Keratinocyte (primary cell): Measurements from ENCODE around the gene IL1RAPL2. TPM values are rescaled to one million over a fixed set of nuclear protein-coding genes. Genes with fewer than 3 reads are reported as not detected.

Experiments
- DNase-seq: peaks from one replicate; pipeline ENCODE4 v3.0.0-alpha.2; 2011; ENCODE audit warnings: low read depth, missing footprints, low spot score
- FAIRE-seq: peaks from 2 replicates; lab custom pipeline; 2011; peaks lifted over from hg19 to GRCh38; lab: Jason Lieb, UNC
- H2AFZ ChIP-seq: 2 replicates; pipeline ENCODE4 v1.6.0; 2012; ENCODE audit warnings: low read length, control low read depth, inconsistent platforms; ENCODE audit not compliant: control insufficient read depth
- H3K27ac ChIP-seq: 2 replicates; pipeline ENCODE4 v1.5.1; 2011; ENCODE audit warnings: low read length; ENCODE audit not compliant: control insufficient read depth, insufficient read depth
- H3K27me3 ChIP-seq: 3 replicates; pipeline ENCODE4 v1.6.0; 2011; ENCODE audit warnings: low read length; ENCODE audit not compliant: control insufficient read depth, insufficient read depth; ENCODE audit errors: extremely low read depth
- H3K36me3 ChIP-seq, 2 experiments: 2 replicates in 1 of 2; 3 replicates in 1 of 2; pipeline ENCODE4 v1.5.1; 2011; ENCODE audit warnings: low read length in 2 of 2, mild to moderate bottlenecking in 1 of 2; ENCODE audit not compliant: control insufficient read depth in 2 of 2, insufficient read depth in 2 of 2; ENCODE audit errors: extremely low read depth in 1 of 2
- H3K4me1 ChIP-seq: 3 replicates; pipeline ENCODE4 v1.5.1; 2011; ENCODE audit warnings: low read length; ENCODE audit not compliant: control insufficient read depth, insufficient read depth; ENCODE audit errors: extremely low read depth
- H3K4me2 ChIP-seq: 3 replicates; pipeline ENCODE4 v1.6.0; 2011; ENCODE audit warnings: low read depth, low read length; ENCODE audit not compliant: control insufficient read depth, insufficient read depth; ENCODE audit errors: extremely low read depth
- H3K4me3 ChIP-seq, 3 experiments: fragments of 200-600 bp in 1 of 3; sonication (generic) in 1 of 3; 2 replicates in 2 of 3; 3 replicates in 1 of 3; pipeline ENCODE4 v1.5.1; 2011 to 2016; ENCODE audit warnings: low read length in 3 of 3, mild to moderate bottlenecking in 3 of 3, control low read depth in 2 of 3, inconsistent platforms in 1 of 3, low read depth in 1 of 3, mixed read lengths in 1 of 3, mixed run types in 1 of 3, moderate library complexity in 1 of 3; ENCODE audit not compliant: control insufficient read depth in 2 of 3, insufficient read depth in 2 of 3; ENCODE audit errors: extremely low read depth in 1 of 3
- H3K79me2 ChIP-seq: 2 replicates; pipeline ENCODE4 v1.6.0; 2012; ENCODE audit warnings: low read length; ENCODE audit not compliant: control insufficient read depth, insufficient read depth
- H3K9ac ChIP-seq: 3 replicates; pipeline ENCODE4 v1.6.0; 2011; ENCODE audit warnings: low read length; ENCODE audit not compliant: control insufficient read depth, insufficient read depth; ENCODE audit errors: extremely low read depth
- H3K9me1 ChIP-seq: 3 replicates; pipeline ENCODE4 v1.6.0; 2011; ENCODE audit warnings: low read length; ENCODE audit not compliant: control insufficient read depth, insufficient read depth; ENCODE audit errors: extremely low read depth
- H3K9me3 ChIP-seq: 2 replicates; pipeline ENCODE4 v1.5.1; 2012; ENCODE audit warnings: low read depth, low read length; ENCODE audit not compliant: control insufficient read depth
- H4K20me1 ChIP-seq: 3 replicates; pipeline ENCODE4 v1.6.0; 2011; ENCODE audit warnings: low read length; ENCODE audit not compliant: control insufficient read depth, insufficient read depth; ENCODE audit errors: extremely low read depth
- CTCF ChIP-seq, 3 experiments: IDR thresholded peaks in 1 of 3; conservative IDR thresholded peaks in 1 of 3; optimal IDR thresholded peaks in 1 of 3; 2 replicates in 2 of 3; 3 replicates in 1 of 3; pipeline versions ENCODE3 to v1.5.1; 2011; ENCODE audit warnings: low read length in 3 of 3, mild to moderate bottlenecking in 3 of 3, moderate library complexity in 2 of 3, control low read depth in 1 of 3, inconsistent platforms in 1 of 3; ENCODE audit not compliant: insufficient read depth in 2 of 3; ENCODE audit errors: extremely low read depth in 1 of 3
- EZH2 ChIP-seq: IDR thresholded peaks from one replicate; pipeline ENCODE4 v1.6.1; 2012; ENCODE audit warnings: inconsistent platforms, mild to moderate bottlenecking, low read length, moderate library complexity
- dilution Hi-C: fragments of 300-500 bp; cut with MboI; formaldehyde crosslinking; loops from one replicate; pipeline ENCODE4 v1.7.0; 2020; ENCODE audit warnings: low sequenced_read_pairs; ENCODE audit not compliant: extremely low pct_ligation_motif_present
- polyA plus RNA-seq, 5 experiments: library from polyadenylated mRNA; depleted of rRNA in 3 of 5; stranded (reverse) in 3 of 5; stranded (forward) in 1 of 5; unstranded in 1 of 5; fragments of >200 nt; gene quantifications; 1 replicate in 1 of 5; 2 replicates in 3 of 5; 3 replicates in 1 of 5; pipeline versions ENCODE4 v1.2.1 to v1.2.3, GENCODE V29; 2011 to 2012; ENCODE audit warnings: missing spikeins in 2 of 5, low read depth in 1 of 5, low replicate concordance in 1 of 5

The IL1RAPL2 gene
- polyA plus RNA-seq, 1 donor (not counting 4 experiments of a cell fraction or from before 2014, with no cell fraction given) = 0.24 TPM

- dilution Hi-C loops = no loop called here
- FAIRE-seq = no peak
These were observed 387.3 kb downstream of the IL1RAPL2 start for GRCh38 chrX:104953251-104953650.

GRCh38 chrX:104961926-104962325 is 395.9 kb downstream of the IL1RAPL2 start:
- H2AFZ ChIP-seq = no peak overlapping the region
- dilution Hi-C loops = no loop called here
- no peaks in the 10 kb centered on the region for H3K4me1 ChIP-seq
- no peaks in the 10 kb centered on the region for H3K9me1 ChIP-seq
- H3K36me3 ChIP-seq = no peaks in the 10 kb centered on the region
- no peaks in the 10 kb centered on the region for H4K20me1 ChIP-seq
- no peak overlapping the region for H3K4me2 ChIP-seq
- H3K27ac ChIP-seq = no peak overlapping the region
- FAIRE-seq = no peak
- H3K9me3 ChIP-seq = no peaks in the 10 kb centered on the region
- no peak overlapping the region for H3K9ac ChIP-seq
- no peak for DNase-seq
- TF ChIP-seq CTCF (optimal IDR thresholded peaks at IDR 0.05 in 1 of 3, IDR thresholded peaks at IDR 0.05 in 1 of 3, conservative IDR thresholded peaks at IDR 0.05 in 1 of 3; ENCODE audit: extremely low read depth in 1 of 3, insufficient read depth in 2 of 3, low read length in 3 of 3) (no peak), EZH2 (no peak)
- no peaks in the 10 kb centered on the region for H3K79me2 ChIP-seq
- H3K27me3 ChIP-seq = no peaks in the 10 kb centered on the region
- no peak overlapping the region for H3K4me3 ChIP-seq

More at GRCh38 chrX:104953251-104953650, 387.3 kb downstream of the IL1RAPL2 start:
- Histone ChIP-seq H3K27ac (no peak overlapping the region), H3K4me1 (no peaks in the 10 kb centered on the region), H3K27me3 (no peaks in the 10 kb centered on the region), H3K9me3 (no peaks in the 10 kb centered on the region), H3K9me1 (no peaks in the 10 kb centered on the region), H3K36me3 (no peaks in the 10 kb centered on the region), H3K4me2 (no peak overlapping the region), H3K79me2 (no peaks in the 10 kb centered on the region), H3K9ac (no peak overlapping the region), H3K4me3 (no peak overlapping the region), H2AFZ (no peak overlapping the region), H4K20me1 (no peaks in the 10 kb centered on the region)
- DNase-seq = no peak
- TF ChIP-seq CTCF (optimal IDR thresholded peaks at IDR 0.05 in 1 of 3, IDR thresholded peaks at IDR 0.05 in 1 of 3, conservative IDR thresholded peaks at IDR 0.05 in 1 of 3; ENCODE audit: extremely low read depth in 1 of 3, insufficient read depth in 2 of 3, low read length in 3 of 3) = no peak
- no peak for TF ChIP-seq EZH2
